Activated naive CD8-positive, alpha-beta T cell treated with anti-CD3 and anti-CD28 coated beads, Interleukin-2, amount 10 ng/mL, durations not matched to agents 7 days and 5 days (primary cell): ENCODE results near the gene RSL24D1. TPM values are rescaled to one million over a fixed set of nuclear protein-coding genes. Genes with fewer than 3 reads are reported as not detected.

ENCODE experiments used
- ATAC-seq: fragments of 150-1000 bp; cut with Tn5 transposase; one replicate; pipeline ENCODE4 v1.10.0; 2021; ENCODE audit warnings: low read depth, moderate library complexity
- POLR2A ChIA-PET: fragments of 350-600 bp; sonication (Branson Sonifier 250); formaldehyde crosslinking; loops from one replicate; lab custom pipeline; 2021; ENCODE audit warnings: antibody characterized with exemption; lab: Charles Lee
- DNase-seq: peaks from one replicate; pipeline ENCODE4 v3.0.0; 2021
- H3K27ac Mint-ChIP-seq: one replicate; pipeline ENCODE4 v1.8.0; 2022; ENCODE audit warnings: mild to moderate bottlenecking, mixed read lengths
- H3K27me3 Mint-ChIP-seq: one replicate; pipeline ENCODE4 v1.8.0; 2022; ENCODE audit warnings: mild to moderate bottlenecking, moderate library complexity, mixed read lengths
- H3K36me3 Mint-ChIP-seq: one replicate; pipeline ENCODE4 v1.8.0; 2021; ENCODE audit warnings: mild to moderate bottlenecking, mixed read lengths
- H3K4me1 Mint-ChIP-seq: one replicate; pipeline ENCODE4 v1.8.0; 2021; ENCODE audit warnings: mixed read lengths
- H3K4me3 Mint-ChIP-seq: one replicate; pipeline ENCODE4 v1.8.0; 2022; ENCODE audit warnings: mild to moderate bottlenecking, moderate library complexity, mixed read lengths
- H3K9me3 Mint-ChIP-seq: one replicate; pipeline ENCODE4 v1.8.0; 2021; ENCODE audit warnings: mixed read lengths
- total RNA-seq, 2 experiments: library from RNA; stranded (reverse); gene quantifications; one replicate each; pipeline ENCODE4 v1.2.3, GENCODE V29; 2021

RSL24D1 gene
- total RNA-seq, 2 experiments from 2014 or later: 90.8 to 96.0 TPM

- no peaks in the 10 kb centered on the region for H3K27me3 Mint-ChIP-seq
- H3K4me1 Mint-ChIP-seq: peaks cover 32% of the 10 kb centered on the region
- peak overlapping the region; percentile 36 for H3K4me3 Mint-ChIP-seq
- POLR2A ChIA-PET: interaction anchor here (1.3 kb wide), 1 partner anchor 13 kb away, joined by 3 read pairs; no protein-coding TSS in a partner anchor
- no peaks in the 10 kb centered on the region for H3K9me3 Mint-ChIP-seq
- no peak for DNase-seq
- H3K27ac Mint-ChIP-seq: no peak overlapping the region
- no peak for ATAC-seq
- peaks cover 44% of the 10 kb centered on the region for H3K36me3 Mint-ChIP-seq
Measured at GRCh38 chr15:55230953-55231352, 34.2 kb upstream of the RSL24D1 start.

GRCh38 chr15:55230051-55230670 lies 33.4 kb upstream of the RSL24D1 start:
- H3K4me1 Mint-ChIP-seq: peaks cover 34% of the 10 kb centered on the region
- no peaks in the 10 kb centered on the region for H3K27me3 Mint-ChIP-seq
- DNase-seq: no peak
- ATAC-seq: no peak
- POLR2A ChIA-PET: interaction anchor here (1.9 kb wide), 1 partner anchor 47 kb away, joined by 6 read pairs; no protein-coding TSS in a partner anchor
- no peaks in the 10 kb centered on the region for H3K9me3 Mint-ChIP-seq
- peak overlapping the region; percentile 65 for H3K4me3 Mint-ChIP-seq
- peaks cover 40% of the 10 kb centered on the region for H3K36me3 Mint-ChIP-seq
- peak overlapping the region; percentile 66 for H3K27ac Mint-ChIP-seq

- Mint-ChIP-seq H3K4me3 (no peak overlapping the region), H3K36me3 (peaks cover 34% of the 10 kb centered on the region), H3K27ac (no peak overlapping the region), H3K4me1 (peaks cover 55% of the 10 kb centered on the region), H3K27me3 (no peaks in the 10 kb centered on the region), H3K9me3 (no peaks in the 10 kb centered on the region)
- POLR2A ChIA-PET: no interaction called here
- ATAC-seq (no peak), DNase-seq (no peak)
Measured at GRCh38 chr15:55226127-55226526, 29.4 kb upstream of the RSL24D1 start.

GRCh38 chr15:55224892-55225291 lies 28.2 kb upstream of the RSL24D1 start:
- Mint-ChIP-seq H3K9me3 (no peaks in the 10 kb centered on the region), H3K4me1 (peaks cover 53% of the 10 kb centered on the region), H3K27me3 (no peaks in the 10 kb centered on the region), H3K27ac (peak overlapping the region; percentile 82), H3K4me3 (peak overlapping the region; percentile 51), H3K36me3 (peaks cover 31% of the 10 kb centered on the region)
- ATAC-seq (peak; percentile 41), DNase-seq (no peak)
- POLR2A ChIA-PET: interaction anchor here (1.2 to 2.3 kb wide), 2 partner anchors 26 to 28 kb away, joined by 5 to 6 read pairs; partner anchors contain the start of gene RSL24D1

GRCh38 chr15:55222588-55222987 lies 25.8 kb upstream of the RSL24D1 start:
- H3K4me3 Mint-ChIP-seq: peak overlapping the region; percentile 78
- ATAC-seq (no peak), DNase-seq (no peak)
- H3K9me3 Mint-ChIP-seq: no peaks in the 10 kb centered on the region
- no peaks in the 10 kb centered on the region for H3K27me3 Mint-ChIP-seq
- peaks cover 38% of the 10 kb centered on the region for H3K36me3 Mint-ChIP-seq
- peaks cover 67% of the 10 kb centered on the region for H3K4me1 Mint-ChIP-seq
- peak overlapping the region; percentile 97 for H3K27ac Mint-ChIP-seq
- POLR2A ChIA-PET: interaction anchor here (0.9 to 3.4 kb wide), 4 partner anchors 28 to 55 kb away, joined by 4 to 15 read pairs (median 10); no protein-coding TSS in a partner anchor

GRCh38 chr15:55221090-55222011 lies 24.6 kb upstream of the RSL24D1 start:
- H3K9me3 Mint-ChIP-seq: no peaks in the 10 kb centered on the region
- peak overlapping the region; percentile 97 for H3K27ac Mint-ChIP-seq
- H3K4me1 Mint-ChIP-seq: peaks cover 67% of the 10 kb centered on the region
- ATAC-seq (peak; percentile 62), DNase-seq (peak; percentile 49)
- POLR2A ChIA-PET: interaction anchor here (0.8 to 3.4 kb wide), 7 partner anchors 16 to 97 kb away, joined by 3 to 15 read pairs (median 4); partner anchors contain the start of genes PIGB and PIGBOS1
- H3K36me3 Mint-ChIP-seq: peaks cover 33% of the 10 kb centered on the region
- no peaks in the 10 kb centered on the region for H3K27me3 Mint-ChIP-seq
- H3K4me3 Mint-ChIP-seq: peak overlapping the region; percentile 78

GRCh38 chr15:55220606-55221005 lies 23.9 kb upstream of the RSL24D1 start:
- ATAC-seq (no peak), DNase-seq (no peak)
- peak overlapping the region; percentile 78 for H3K4me3 Mint-ChIP-seq
- no peaks in the 10 kb centered on the region for H3K9me3 Mint-ChIP-seq
- H3K4me1 Mint-ChIP-seq: peaks cover 62% of the 10 kb centered on the region
- peak overlapping the region; percentile 97 for H3K27ac Mint-ChIP-seq
- H3K36me3 Mint-ChIP-seq: peaks cover 31% of the 10 kb centered on the region
- POLR2A ChIA-PET: interaction anchor here (0.8 to 3.4 kb wide), 3 partner anchors 23 to 57 kb away, joined by 3 to 15 read pairs (median 14); no protein-coding TSS in a partner anchor
- H3K27me3 Mint-ChIP-seq: no peaks in the 10 kb centered on the region

GRCh38 chr15:55218056-55218455 lies 21.3 kb upstream of the RSL24D1 start:
- peaks cover 43% of the 10 kb centered on the region for H3K4me1 Mint-ChIP-seq
- POLR2A ChIA-PET: interaction anchor here (1.2 kb wide), 2 partner anchors 59 to 71 kb away, joined by 4 to 5 read pairs; no protein-coding TSS in a partner anchor
- ATAC-seq: no peak

GRCh38 chr15:55204464-55204863 lies 7.7 kb upstream of the RSL24D1 start:
- H3K9me3 Mint-ChIP-seq: no peaks in the 10 kb centered on the region
- POLR2A ChIA-PET: interaction anchor here (0.6 kb wide), 1 partner anchor 11 kb away, joined by 8 read pairs; no protein-coding TSS in a partner anchor

More at GRCh38 chr15:55218056-55218455, 21.3 kb upstream of the RSL24D1 start:
- no peaks in the 10 kb centered on the region for H3K27me3 Mint-ChIP-seq
- H3K4me3 Mint-ChIP-seq: peak overlapping the region; percentile 2
- peaks cover 30% of the 10 kb centered on the region for H3K36me3 Mint-ChIP-seq
- no peaks in the 10 kb centered on the region for H3K9me3 Mint-ChIP-seq
- H3K27ac Mint-ChIP-seq: no peak overlapping the region
- DNase-seq: no peak

GRCh38 chr15:55202206-55202605 lies 5.5 kb upstream of the RSL24D1 start:
- peaks cover 2% of the 10 kb centered on the region for H3K9me3 Mint-ChIP-seq
- no peak overlapping the region for H3K27ac Mint-ChIP-seq
- H3K4me3 Mint-ChIP-seq: no peak overlapping the region
- H3K36me3 Mint-ChIP-seq: peaks cover 32% of the 10 kb centered on the region
- H3K4me1 Mint-ChIP-seq: no peaks in the 10 kb centered on the region
- DNase-seq (no peak), ATAC-seq (no peak)
- no peaks in the 10 kb centered on the region for H3K27me3 Mint-ChIP-seq
- POLR2A ChIA-PET: no interaction called here

More at GRCh38 chr15:55204464-55204863, 7.7 kb upstream of the RSL24D1 start:
- H3K27ac Mint-ChIP-seq: no peak overlapping the region
- peaks cover 22% of the 10 kb centered on the region for H3K36me3 Mint-ChIP-seq
- no peak for ATAC-seq
- H3K4me3 Mint-ChIP-seq: no peak overlapping the region
- peaks cover 3% of the 10 kb centered on the region for H3K4me1 Mint-ChIP-seq
- no peak for DNase-seq
- no peaks in the 10 kb centered on the region for H3K27me3 Mint-ChIP-seq

- peak overlapping the region; percentile 15 for H3K27ac Mint-ChIP-seq
- no peak for ATAC-seq
- no peak for DNase-seq
- POLR2A ChIA-PET: interaction anchor here (1.4 kb wide), 1 partner anchor 22 kb away, joined by 3 read pairs; no protein-coding TSS in a partner anchor
- H3K9me3 Mint-ChIP-seq: peaks cover 2% of the 10 kb centered on the region
- H3K36me3 Mint-ChIP-seq: peaks cover 23% of the 10 kb centered on the region
- no peaks in the 10 kb centered on the region for H3K4me1 Mint-ChIP-seq
- H3K27me3 Mint-ChIP-seq: no peaks in the 10 kb centered on the region
- H3K4me3 Mint-ChIP-seq: peak overlapping the region; percentile 11
Measured at GRCh38 chr15:55198706-55199105, 2.0 kb upstream of the RSL24D1 start.

- H3K9me3 Mint-ChIP-seq: peaks cover 2% of the 10 kb centered on the region
- H3K36me3 Mint-ChIP-seq: peaks cover 26% of the 10 kb centered on the region
- H3K4me1 Mint-ChIP-seq: peaks cover 7% of the 10 kb centered on the region
- POLR2A ChIA-PET: interaction anchor here (0.9 to 1.9 kb wide), 5 partner anchors 10 to 207 kb away, joined by 3 to 24 read pairs (median 3); partner anchors contain the start of genes PIGB and PIGBOS1
- no peak overlapping the region for H3K4me3 Mint-ChIP-seq
- ATAC-seq (no peak), DNase-seq (no peak)
- no peaks in the 10 kb centered on the region for H3K27me3 Mint-ChIP-seq
- H3K27ac Mint-ChIP-seq: no peak overlapping the region
Measured at GRCh38 chr15:55197719-55198118, 978 bp upstream of the RSL24D1 start.

- POLR2A ChIA-PET: interaction anchor here (0.5 to 1.9 kb wide), 13 partner anchors 10 to 337 kb away, joined by 3 to 24 read pairs (median 3); partner anchors contain the start of genes CCPG1, PIERCE2, PIGB and PIGBOS1
- Mint-ChIP-seq H3K36me3 (peaks cover 25% of the 10 kb centered on the region), H3K27ac (no peak overlapping the region), H3K9me3 (peaks cover 2% of the 10 kb centered on the region), H3K4me1 (peaks cover 7% of the 10 kb centered on the region), H3K27me3 (no peaks in the 10 kb centered on the region), H3K4me3 (no peak overlapping the region)
- DNase-seq (no peak), ATAC-seq (peak; percentile 7)
Measured at GRCh38 chr15:55197362-55197705, 593 bp upstream of the RSL24D1 start.
